HPDE6-E6E7 (cell line): ENCODE data around the gene CDH4.

Source experiments
- DNase-seq: peaks from one replicate; pipeline ENCODE4 v3.0.0; 2011; ENCODE audit warnings: missing footprints; ENCODE audit errors: extremely low spot score

Gene CDH4

GRCh38 chr20:61650912-61651733, 399.1 kb downstream of the CDH4 start:
- DNase-seq, result no peak

- no peak for DNase-seq
These were observed 400.1 kb downstream of the CDH4 start for GRCh38 chr20:61652146-61652545.

- DNase-seq, result no peak
These were observed 402.7 kb downstream of the CDH4 start for GRCh38 chr20:61654726-61655125.

- DNase-seq, result no peak
These were observed 403.5 kb downstream of the CDH4 start for GRCh38 chr20:61655591-61655990.

GRCh38 chr20:61656198-61656597, 404.1 kb downstream of the CDH4 start:
- no peak for DNase-seq

- DNase-seq, result no peak
These were observed 405.8 kb downstream of the CDH4 start for GRCh38 chr20:61657721-61658377.

GRCh38 chr20:61658563-61658962, 406.5 kb downstream of the CDH4 start:
- no peak for DNase-seq

- no peak for DNase-seq
These were observed 407.4 kb downstream of the CDH4 start for GRCh38 chr20:61659246-61659993.

- DNase-seq, result no peak
These were observed 407.9 kb downstream of the CDH4 start for GRCh38 chr20:61659994-61660346.

- no peak for DNase-seq
These were observed 408.5 kb downstream of the CDH4 start for GRCh38 chr20:61660559-61660958.

GRCh38 chr20:61661025-61661424, 409.0 kb downstream of the CDH4 start:
- no peak for DNase-seq

GRCh38 chr20:61661583-61661982, 409.5 kb downstream of the CDH4 start:
- no peak for DNase-seq

- no peak for DNase-seq
These were observed 410.3 kb downstream of the CDH4 start for GRCh38 chr20:61662226-61662967.

- DNase-seq, result no peak
These were observed 410.9 kb downstream of the CDH4 start for GRCh38 chr20:61662968-61663331.

GRCh38 chr20:61663521-61664425, 411.7 kb downstream of the CDH4 start:
- no peak for DNase-seq

- DNase-seq, result no peak
These were observed 412.7 kb downstream of the CDH4 start for GRCh38 chr20:61664556-61665320.

- no peak for DNase-seq
These were observed 413.7 kb downstream of the CDH4 start for GRCh38 chr20:61665528-61666470.

GRCh38 chr20:61666471-61666832, 414.4 kb downstream of the CDH4 start:
- no peak for DNase-seq
